GM23248 (cell line): ENCODE results near the gene ACTN2. TPM values are rescaled to one million over a fixed set of nuclear protein-coding genes. Genes with fewer than 3 reads are reported as not detected.

ENCODE experiments used
- DNase-seq: peaks from one replicate; pipeline ENCODE4 v3.0.0-alpha.2; 2015
- H2AFZ ChIP-seq: fragments of 200-600 bp; sonication (generic); 2 replicates; pipeline ENCODE4 v1.6.1; 2016; ENCODE audit warnings: antibody characterized with exemption
- H3F3A ChIP-seq: fragments of 200-600 bp; sonication (generic); 2 replicates; pipeline ENCODE4 v1.6.1; 2016; ENCODE audit warnings: mild to moderate bottlenecking, antibody characterized with exemption, mixed run types; ENCODE audit not compliant: insufficient read depth
- H3K27ac ChIP-seq: fragments of 200-600 bp; sonication (generic); 2 replicates; pipeline ENCODE4 v1.5.1; 2016; ENCODE audit warnings: mild to moderate bottlenecking
- H3K27me3 ChIP-seq: fragments of 200-600 bp; sonication (generic); replicated peaks from 2 replicates; pipeline ENCODE4 v1.6.1; 2016; ENCODE audit warnings: mild to moderate bottlenecking; ENCODE audit not compliant: insufficient read depth
- H3K36me3 ChIP-seq: fragments of 200-600 bp; sonication (generic); 2 replicates; pipeline ENCODE4 v1.6.1; 2016; ENCODE audit warnings: low read depth, mild to moderate bottlenecking
- H3K4me1 ChIP-seq: fragments of 200-600 bp; sonication (generic); 2 replicates; pipeline ENCODE4 v1.6.1; 2016; ENCODE audit warnings: mild to moderate bottlenecking; ENCODE audit not compliant: insufficient read depth
- H3K4me2 ChIP-seq: fragments of 200-600 bp; sonication (generic); one replicate; pipeline ENCODE4 v1.6.1; 2016; ENCODE audit warnings: mild to moderate bottlenecking; ENCODE audit not compliant: unreplicated experiment
- H3K4me3 ChIP-seq: fragments of 200-600 bp; sonication (generic); 2 replicates; pipeline ENCODE4 v1.5.1; 2016; ENCODE audit warnings: mild to moderate bottlenecking
- H3K79me2 ChIP-seq: fragments of 200-600 bp; sonication (generic); 2 replicates; pipeline ENCODE4 v1.6.1; 2016; ENCODE audit warnings: mild to moderate bottlenecking; ENCODE audit not compliant: insufficient read depth
- H3K9ac ChIP-seq: fragments of 200-600 bp; sonication (generic); 2 replicates; pipeline ENCODE4 v1.6.1; 2016; ENCODE audit warnings: mild to moderate bottlenecking
- H3K9me2 ChIP-seq: fragments of 200-600 bp; sonication (generic); 2 replicates; pipeline ENCODE4 v1.6.1; 2016; ENCODE audit warnings: mixed run types, mild to moderate bottlenecking, moderate library complexity; ENCODE audit not compliant: insufficient read depth
- H3K9me3 ChIP-seq: fragments of 200-600 bp; sonication (generic); one replicate; pipeline ENCODE4 v1.6.1; 2017; ENCODE audit warnings: low read depth
- H4K20me1 ChIP-seq: fragments of 200-600 bp; sonication (generic); 2 replicates; pipeline ENCODE4 v1.6.0; 2016; ENCODE audit not compliant: insufficient read depth
- EZH2 ChIP-seq: fragments of 200-600 bp; sonication (generic); IDR thresholded peaks from 2 replicates; pipeline ENCODE4 v1.6.1; 2018; ENCODE audit warnings: antibody characterized with exemption, mild to moderate bottlenecking; ENCODE audit not compliant: insufficient read depth, poor library complexity, severe bottlenecking
- EZH2phosphoT487 ChIP-seq: fragments of 200-600 bp; sonication (generic); IDR thresholded peaks from 2 replicates; pipeline ENCODE4 v1.6.1; 2018; ENCODE audit warnings: antibody characterized with exemption, moderate library complexity, mild to moderate bottlenecking, low read depth; ENCODE audit not compliant: insufficient read depth
- WGBS, 2 experiments: methylation state at CpG; one replicate each; pipeline ENCODE4 v1.1.6; 2015 to 2017; ENCODE audit warnings: low lambda C conversion rate in 2 of 2, low coverage in 1 of 2; ENCODE audit errors: missing lambda C conversion rate in 2 of 2; 5-methylcytosine and 5-hydroxymethylcytosine counted together
- in situ Hi-C: fragments of 300-500 bp; cut with MboI; formaldehyde crosslinking; loops from 2 replicates; pipeline ENCODE4 v1.15.0; 2020
- polyA plus RNA-seq: library from polyadenylated mRNA; unstranded; fragments of >200 nt; fragmentation: Nextera tagmentation; extraction: Ambion mirVana; gene quantifications from 2 replicates; pipeline ENCODE4 v1.2.1, GENCODE V29; 2016
- total RNA-seq: library from RNA; depleted of rRNA; stranded (reverse); fragments of >200 nt; shearing (Covaris generic); gene quantifications from 2 replicates; pipeline ENCODE4 v1.2.3, GENCODE V29; 2014

Gene ACTN2
- total and polyA plus RNA-seq, 2 experiments from 2014 or later: not detected

GRCh38 chr1:236710328-236710892 lies 24.1 kb downstream of the ACTN2 start:
- Histone ChIP-seq H2AFZ (no peak overlapping the region), H3K9ac (no peak overlapping the region), H3K9me2 (no peaks in the 10 kb centered on the region), H3F3A (no peaks in the 10 kb centered on the region), H3K79me2 (no peaks in the 10 kb centered on the region), H3K4me3 (no peak overlapping the region), H3K4me1 (no peaks in the 10 kb centered on the region), H3K9me3 (no peaks in the 10 kb centered on the region), H3K27ac (no peak overlapping the region), H4K20me1 (no peaks in the 10 kb centered on the region), H3K4me2 (no peak overlapping the region), H3K27me3 (no peaks in the 10 kb centered on the region), H3K36me3 (no peaks in the 10 kb centered on the region)
- no peak for TF ChIP-seq EZH2
- TF ChIP-seq EZH2phosphoT487: no peak
- no peak for DNase-seq
- 44 to 49% methylated on average over 11 of the region's 11 CpGs for WGBS, 2 experiments
- in situ Hi-C loops: no loop called here

DNA sequence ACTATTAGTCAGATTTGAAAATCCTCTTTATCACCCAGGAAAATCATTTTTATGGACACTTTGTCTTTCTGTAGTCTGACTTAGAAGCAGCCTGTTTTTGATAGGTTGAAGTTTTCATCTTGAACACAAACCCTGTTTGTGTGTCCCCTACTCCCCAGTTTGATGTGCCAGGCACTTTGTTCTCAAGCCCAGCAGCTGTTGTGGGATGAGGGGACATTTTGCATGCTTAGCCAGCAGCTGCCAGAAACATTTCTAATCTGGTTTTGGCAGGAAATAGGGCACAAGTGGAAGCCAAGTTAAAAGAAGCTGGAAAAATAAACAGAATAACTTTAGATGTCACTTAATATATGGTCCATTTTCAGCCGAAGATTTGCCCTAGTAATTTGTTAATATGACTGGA lies 29.9 kb downstream of the ACTN2 start:
- Histone ChIP-seq H3K9me2 (no peaks in the 10 kb centered on the region), H3K79me2 (no peaks in the 10 kb centered on the region), H3K4me3 (no peak overlapping the region), H3K9ac (no peak overlapping the region), H4K20me1 (no peaks in the 10 kb centered on the region), H3K4me1 (no peaks in the 10 kb centered on the region), H3K27ac (no peak overlapping the region), H3K36me3 (no peaks in the 10 kb centered on the region), H3F3A (no peaks in the 10 kb centered on the region), H2AFZ (no peak overlapping the region), H3K27me3 (no peaks in the 10 kb centered on the region), H3K9me3 (no peaks in the 10 kb centered on the region), H3K4me2 (no peak overlapping the region)
- TF ChIP-seq EZH2phosphoT487 (no peak), EZH2 (no peak)
- WGBS, 2 experiments: 0 to 3% methylated on average over 1 of the region's 1 CpG
- in situ Hi-C loops: no loop called here
- DNase-seq: no peak

GRCh38 chr1:236717811-236718210 lies 31.5 kb downstream of the ACTN2 start:
- Histone ChIP-seq H3K9ac (no peak overlapping the region), H3K36me3 (no peaks in the 10 kb centered on the region), H2AFZ (no peak overlapping the region), H3K9me3 (no peaks in the 10 kb centered on the region), H3K27ac (no peak overlapping the region), H4K20me1 (no peaks in the 10 kb centered on the region), H3K4me2 (no peak overlapping the region), H3K4me3 (no peak overlapping the region), H3K79me2 (no peaks in the 10 kb centered on the region), H3F3A (no peaks in the 10 kb centered on the region), H3K4me1 (no peaks in the 10 kb centered on the region), H3K27me3 (no peaks in the 10 kb centered on the region), H3K9me2 (no peaks in the 10 kb centered on the region)
- 45 to 46% methylated on average over 6 of the region's 6 CpGs for WGBS, 2 experiments
- in situ Hi-C loops: no loop called here
- no peak for TF ChIP-seq EZH2
- no peak for TF ChIP-seq EZH2phosphoT487
- DNase-seq: no peak

GRCh38 chr1:236718328-236718727 lies 32.0 kb downstream of the ACTN2 start:
- no peaks in the 10 kb centered on the region for H3K36me3 ChIP-seq
- H3K79me2 ChIP-seq: no peaks in the 10 kb centered on the region
- DNase-seq: no peak
- no peak overlapping the region for H3K9ac ChIP-seq
- no peaks in the 10 kb centered on the region for H3K4me1 ChIP-seq
- H3K4me3 ChIP-seq: no peak overlapping the region
- no peaks in the 10 kb centered on the region for H4K20me1 ChIP-seq
- no peak overlapping the region for H3K4me2 ChIP-seq
- 10 to 18% methylated on average over 3 of the region's 3 CpGs for WGBS, 2 experiments
- H3K9me2 ChIP-seq: no peaks in the 10 kb centered on the region
- TF ChIP-seq EZH2phosphoT487 (no peak), EZH2 (no peak)
- no peak overlapping the region for H3K27ac ChIP-seq
- no peaks in the 10 kb centered on the region for H3K27me3 ChIP-seq
- in situ Hi-C loops: no loop called here
- H2AFZ ChIP-seq: no peak overlapping the region
- H3F3A ChIP-seq: no peaks in the 10 kb centered on the region
- H3K9me3 ChIP-seq: no peaks in the 10 kb centered on the region

GRCh38 chr1:236720206-236720605 lies 33.9 kb downstream of the ACTN2 start:
- no peaks in the 10 kb centered on the region for H3K36me3 ChIP-seq
- no peak overlapping the region for H3K27ac ChIP-seq
- DNase-seq: no peak
- no peaks in the 10 kb centered on the region for H3K79me2 ChIP-seq
- H3K9me2 ChIP-seq: no peaks in the 10 kb centered on the region
- no peak overlapping the region for H3K4me3 ChIP-seq
- H3K9me3 ChIP-seq: no peaks in the 10 kb centered on the region
- H3K4me1 ChIP-seq: no peaks in the 10 kb centered on the region
- H3K27me3 ChIP-seq: no peaks in the 10 kb centered on the region
- in situ Hi-C loops: no loop called here
- H3K9ac ChIP-seq: no peak overlapping the region
- TF ChIP-seq EZH2phosphoT487 (no peak), EZH2 (no peak)
- 39 to 41% methylated on average over 3 of the region's 3 CpGs for WGBS, 2 experiments
- no peak overlapping the region for H2AFZ ChIP-seq
- H3K4me2 ChIP-seq: no peak overlapping the region
- H3F3A ChIP-seq: no peaks in the 10 kb centered on the region
- no peaks in the 10 kb centered on the region for H4K20me1 ChIP-seq
